ENCODE data around the gene IRAG1.

The IRAG1 gene

GRCh38 chr11:10719616-10720015 lies 26.1 kb upstream of the IRAG1 start:
- no peak for DNase-seq (ENCODE audit: low read depth)
- no peak overlapping the region for H3K4me3 ChIP-seq (ENCODE audit: low read depth, low read length)
- no peak for TF ChIP-seq CTCF (IDR thresholded peaks at IDR 0.05; ENCODE audit: low read depth, low read length, missing control alignments)

GRCh38 chr11:10716543-10717259 lies 23.1 kb upstream of the IRAG1 start:
- no peak for DNase-seq (ENCODE audit: low read depth)
- TF ChIP-seq CTCF (IDR thresholded peaks at IDR 0.05; ENCODE audit: low read depth, low read length, missing control alignments), result no peak

DNA sequence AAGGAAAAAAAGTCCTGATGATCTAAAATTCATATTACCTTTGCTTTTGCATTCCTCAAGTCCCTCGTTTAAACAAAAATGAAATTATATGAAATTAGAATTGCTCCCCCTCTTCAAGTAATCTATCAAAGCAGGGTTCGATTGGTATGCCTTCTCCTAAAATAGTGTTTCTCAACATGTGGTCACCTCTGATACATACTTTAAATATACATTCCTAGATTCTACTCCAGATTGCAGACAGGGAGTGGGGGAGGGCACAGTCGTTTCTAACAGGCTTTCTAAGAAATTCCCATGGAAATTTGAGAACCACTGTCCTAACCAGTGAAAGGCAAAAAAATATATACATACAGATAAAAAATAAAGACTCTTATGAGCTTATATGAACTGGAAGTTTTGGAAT lies 22.6 kb upstream of the IRAG1 start:
- no peak for DNase-seq (ENCODE audit: low read depth)

More at GRCh38 chr11:10716543-10717259, 23.1 kb upstream of the IRAG1 start:
- H3K4me3 ChIP-seq (ENCODE audit: low read depth, low read length), result no peak overlapping the region

DNA sequence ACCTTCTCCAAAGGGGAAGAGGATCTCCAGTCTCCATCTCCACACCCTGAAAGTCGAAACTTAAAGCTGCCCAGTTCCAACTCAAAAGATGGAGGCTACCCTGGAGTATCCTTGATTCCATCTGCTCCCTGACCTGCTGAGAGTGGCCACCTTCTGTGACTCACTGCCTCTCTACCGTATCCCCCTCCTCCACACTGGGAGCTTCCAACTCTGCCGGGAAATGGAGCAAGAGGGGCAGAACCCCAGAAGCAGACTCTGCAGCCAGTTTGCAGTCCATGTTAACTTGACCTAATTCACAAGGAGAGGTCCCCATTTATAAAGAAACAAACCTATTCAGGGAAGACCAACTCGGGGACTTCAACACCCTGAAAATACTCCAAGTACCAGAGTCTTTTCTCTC lies 22.0 kb upstream of the IRAG1 start:
- no peak overlapping the region for H3K4me3 ChIP-seq (ENCODE audit: low read depth, low read length)
- TF ChIP-seq CTCF (IDR thresholded peaks at IDR 0.05; ENCODE audit: low read depth, low read length, missing control alignments), result no peak

More for the DNA sequence above, 22.6 kb upstream of the IRAG1 start:
- no peak overlapping the region for H3K4me3 ChIP-seq (ENCODE audit: low read depth, low read length)
- no peak for TF ChIP-seq CTCF (IDR thresholded peaks at IDR 0.05; ENCODE audit: low read depth, low read length, missing control alignments)

GRCh38 chr11:10709299-10710086 lies 15.9 kb upstream of the IRAG1 start:
- DNase-seq (ENCODE audit: low read depth), result no peak

More for the DNA sequence above, 22.0 kb upstream of the IRAG1 start:
- no peak for DNase-seq (ENCODE audit: low read depth)

DNA sequence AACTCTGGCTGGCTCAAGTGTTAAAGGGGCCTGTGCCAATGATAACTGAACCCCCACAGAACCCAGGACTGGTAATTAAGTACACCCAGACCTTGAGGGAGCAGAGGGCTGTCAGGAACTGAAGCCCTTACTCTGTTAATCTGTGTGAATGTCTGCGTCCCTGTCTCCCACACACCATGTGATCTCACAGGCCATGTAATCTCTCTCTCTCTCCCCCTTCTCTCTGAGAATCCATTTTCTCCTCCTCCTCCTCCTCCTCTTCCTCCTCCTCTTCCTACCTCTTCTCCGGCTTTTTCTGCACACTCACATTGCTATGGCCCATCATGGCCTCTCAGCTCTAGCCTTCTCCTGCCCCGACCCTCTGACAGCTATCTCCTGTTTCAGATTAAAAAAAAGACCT lies 14.6 kb upstream of the IRAG1 start:
- no peak overlapping the region for H3K4me3 ChIP-seq (ENCODE audit: low read depth, low read length)
- no peak for DNase-seq (ENCODE audit: low read depth)
- no peak for TF ChIP-seq CTCF (IDR thresholded peaks at IDR 0.05; ENCODE audit: low read depth, low read length, missing control alignments)

More at GRCh38 chr11:10709299-10710086, 15.9 kb upstream of the IRAG1 start:
- TF ChIP-seq CTCF (IDR thresholded peaks at IDR 0.05; ENCODE audit: low read depth, low read length, missing control alignments), result no peak
- H3K4me3 ChIP-seq (ENCODE audit: low read depth, low read length), result no peak overlapping the region
